Erythroblast (primary cell): ENCODE measurements around the gene TMEM184B.

Experiments
- GATA1 ChIP-seq: IDR thresholded peaks from 2 replicates; pipeline ENCODE4 v1.6.1; 2011; ENCODE audit warnings: low read depth, mild to moderate bottlenecking, control low read depth, low read length, moderate library complexity
- POLR2A ChIP-seq: IDR thresholded peaks from 2 replicates; pipeline ENCODE4 v1.6.1; 2011; ENCODE audit warnings: mild to moderate bottlenecking, low read length

- peak; percentile 22 for TF ChIP-seq POLR2A
- TF ChIP-seq GATA1: no peak
Observed at GRCh38 chr22:38177926-38178604, 94.7 kb downstream of the TMEM184B start.
